HG02981 (cell line): Measurements from ENCODE around the gene MAP7.

ENCODE experiments used
- ATAC-seq: cut with Tn5 transposase; IDR thresholded peaks from one replicate; pipeline ENCODE4 v1.9.1; 2021; ENCODE audit warnings: mild to moderate bottlenecking, moderate library complexity; ENCODE audit not compliant: unreplicated experiment

MAP7 gene

DNA sequence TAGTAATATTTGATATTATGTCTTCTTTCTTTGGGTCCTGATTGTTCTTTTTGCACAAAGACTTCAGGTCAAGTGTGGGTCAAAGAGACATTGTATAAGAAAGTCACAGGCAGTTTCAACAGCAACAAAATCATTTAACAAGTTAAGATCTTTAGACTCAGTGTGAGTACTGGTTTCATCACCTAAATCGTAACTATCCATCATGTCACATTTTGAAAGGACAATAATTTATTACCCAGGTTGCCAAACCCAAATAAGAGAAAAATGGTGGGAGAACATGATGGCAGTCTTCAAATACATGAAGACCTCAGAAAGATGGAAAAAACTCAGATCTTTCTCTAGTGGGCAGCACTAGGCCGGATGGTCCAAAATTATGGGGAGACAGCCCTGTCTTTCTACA is 205.1 kb downstream of the MAP7 start:
- no peak for ATAC-seq

DNA sequence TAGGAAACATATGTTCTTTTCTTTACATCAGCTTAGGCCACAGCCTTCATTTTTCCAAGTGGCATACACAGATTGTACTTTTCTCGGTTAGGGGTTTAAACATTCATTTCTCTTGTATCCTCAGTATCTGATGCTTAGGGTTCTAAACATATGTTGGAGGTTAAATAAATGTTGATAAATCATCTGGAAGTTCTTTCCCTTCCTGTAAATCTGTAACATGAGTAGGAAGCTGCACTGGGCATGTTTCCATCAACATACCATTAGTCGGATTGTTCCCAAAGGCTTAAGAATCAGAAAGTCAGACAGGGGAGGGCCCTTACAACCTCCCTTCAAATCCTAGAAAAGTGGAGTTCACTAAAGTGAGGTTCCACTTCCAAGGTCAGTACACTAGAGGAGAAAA is 205.8 kb downstream of the MAP7 start:
- ATAC-seq: no peak

DNA sequence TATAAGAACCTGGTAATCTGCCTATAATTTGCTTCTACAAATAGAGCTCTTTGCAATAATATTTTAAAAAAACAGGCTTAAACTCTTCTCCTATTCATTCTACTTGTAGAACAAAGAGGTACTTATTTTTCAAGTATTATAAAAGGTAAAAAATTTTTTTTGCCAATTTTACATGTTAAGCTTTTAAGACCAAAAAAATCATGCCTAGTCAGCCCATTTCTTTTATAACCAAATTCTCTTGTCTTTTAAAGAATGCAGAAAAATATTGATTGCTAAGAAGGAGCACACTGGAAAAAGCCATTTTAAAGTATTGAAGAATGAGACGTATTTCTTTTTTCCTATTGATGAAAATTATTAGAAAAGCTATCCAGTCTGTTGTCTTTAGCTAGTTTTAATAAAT is 206.5 kb downstream of the MAP7 start:
- no peak for ATAC-seq

DNA sequence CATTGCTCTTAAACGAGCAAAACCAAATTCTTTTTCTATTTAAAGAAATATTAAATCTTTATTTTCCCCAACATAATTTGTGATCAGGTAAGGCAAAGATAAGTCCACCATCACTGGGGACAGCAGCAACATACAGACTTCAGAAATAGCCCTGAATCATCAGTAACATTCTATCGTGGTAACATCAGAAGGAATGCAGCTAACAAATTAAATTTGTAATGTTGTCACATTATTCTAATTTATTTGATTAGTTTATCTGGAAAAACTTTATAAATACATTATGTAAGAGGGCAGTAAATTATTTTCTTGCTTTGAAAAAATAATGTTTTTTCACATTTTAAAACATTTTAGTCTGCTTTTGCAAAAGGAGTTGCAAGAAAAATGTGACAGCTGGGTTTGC is 206.9 kb downstream of the MAP7 start:
- ATAC-seq: no peak

DNA sequence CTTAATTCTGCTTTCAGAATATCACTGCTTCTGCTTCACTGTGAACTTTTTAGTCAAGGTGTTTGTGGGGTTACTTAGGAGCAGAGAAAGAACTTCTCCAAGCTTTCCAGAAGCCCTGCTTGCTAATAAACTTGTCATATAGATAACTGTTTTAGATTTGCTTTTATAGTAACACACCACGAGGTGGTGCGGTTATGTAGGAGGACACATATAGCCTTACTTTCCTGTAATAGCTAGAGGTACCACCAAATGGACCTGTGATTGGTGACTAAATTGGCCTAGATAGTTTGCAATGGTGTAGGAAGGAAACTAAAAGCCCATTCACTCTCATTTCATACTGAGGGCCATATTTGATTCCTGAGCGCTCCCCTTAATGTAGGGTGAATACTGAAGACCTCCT is 208.3 kb downstream of the MAP7 start:
- no peak for ATAC-seq

DNA sequence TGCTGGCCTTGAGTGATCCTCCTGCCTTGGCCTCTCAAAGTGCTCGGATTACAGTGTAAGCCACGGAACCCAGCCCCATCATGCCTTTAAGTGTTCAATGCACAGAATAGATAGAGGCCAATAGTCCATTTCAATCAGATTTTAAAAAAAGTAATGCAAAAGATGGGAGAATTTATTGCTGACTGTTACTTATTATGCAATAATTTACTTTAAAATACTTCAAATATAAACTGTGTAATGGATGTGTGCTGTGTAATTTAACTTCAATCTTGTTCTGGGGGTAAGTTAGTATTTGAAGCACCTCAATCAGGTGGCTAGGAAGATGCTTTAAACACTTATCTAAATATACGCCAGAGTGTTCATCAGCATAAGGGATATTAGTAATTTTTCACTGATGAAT is 208.9 kb downstream of the MAP7 start:
- no peak for ATAC-seq

DNA sequence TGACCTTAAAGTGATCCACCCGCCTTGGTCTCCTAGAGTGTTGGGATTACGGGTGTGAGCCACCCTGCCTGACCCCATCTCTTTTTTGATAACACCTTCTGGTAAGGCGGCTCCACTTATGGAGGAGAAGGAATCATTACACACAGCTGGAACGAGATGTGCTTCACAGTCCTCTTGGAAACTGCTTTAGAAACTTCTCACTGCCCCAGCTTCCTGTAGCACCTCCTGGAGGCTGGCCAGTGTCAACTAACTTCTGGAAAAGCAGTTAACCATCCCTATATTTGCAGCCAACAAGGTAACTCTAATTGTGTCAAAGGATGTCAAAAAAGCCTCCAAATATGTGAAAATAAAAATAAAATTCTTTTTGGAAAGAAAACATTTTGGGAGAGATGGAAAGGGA is 211.7 kb downstream of the MAP7 start:
- no peak for ATAC-seq

DNA sequence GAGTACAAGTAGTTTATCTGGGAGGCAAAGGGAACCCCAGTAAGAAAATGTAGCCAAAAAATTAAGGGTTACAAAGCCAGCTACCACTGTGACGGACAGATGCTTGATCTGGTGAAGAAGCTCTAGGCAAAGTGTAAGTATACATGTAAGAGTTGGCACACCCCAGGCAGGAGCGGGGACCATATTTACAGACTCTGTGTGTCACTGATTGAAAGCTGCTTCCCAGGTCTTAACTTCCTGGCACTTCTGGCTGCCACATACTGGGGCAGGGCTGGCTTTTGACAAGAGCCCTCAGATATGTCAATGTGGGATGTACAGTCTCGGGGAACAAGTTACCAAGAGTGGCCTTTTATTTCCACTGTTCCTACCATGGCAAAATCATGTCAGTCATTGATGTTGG is 212.6 kb downstream of the MAP7 start:
- ATAC-seq: no peak

DNA sequence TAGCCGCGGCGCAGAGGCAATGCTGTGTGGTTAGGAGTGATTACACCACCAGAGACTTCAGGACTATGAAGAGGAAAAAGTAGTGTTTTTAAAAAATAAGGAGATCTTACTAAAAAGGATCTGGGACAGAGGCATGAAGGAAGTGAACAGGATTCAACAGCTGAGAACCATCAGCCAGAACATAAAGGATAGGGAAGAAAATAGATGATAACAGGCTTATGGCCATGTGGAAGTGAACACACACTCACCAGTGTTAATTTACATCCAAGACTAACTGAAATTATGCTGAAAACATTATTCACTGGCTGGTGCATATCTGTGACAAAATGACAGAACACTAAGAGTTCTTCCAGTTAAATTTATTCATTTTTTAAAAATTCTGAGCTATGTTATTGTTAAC is 213.1 kb downstream of the MAP7 start:
- no peak for ATAC-seq

DNA sequence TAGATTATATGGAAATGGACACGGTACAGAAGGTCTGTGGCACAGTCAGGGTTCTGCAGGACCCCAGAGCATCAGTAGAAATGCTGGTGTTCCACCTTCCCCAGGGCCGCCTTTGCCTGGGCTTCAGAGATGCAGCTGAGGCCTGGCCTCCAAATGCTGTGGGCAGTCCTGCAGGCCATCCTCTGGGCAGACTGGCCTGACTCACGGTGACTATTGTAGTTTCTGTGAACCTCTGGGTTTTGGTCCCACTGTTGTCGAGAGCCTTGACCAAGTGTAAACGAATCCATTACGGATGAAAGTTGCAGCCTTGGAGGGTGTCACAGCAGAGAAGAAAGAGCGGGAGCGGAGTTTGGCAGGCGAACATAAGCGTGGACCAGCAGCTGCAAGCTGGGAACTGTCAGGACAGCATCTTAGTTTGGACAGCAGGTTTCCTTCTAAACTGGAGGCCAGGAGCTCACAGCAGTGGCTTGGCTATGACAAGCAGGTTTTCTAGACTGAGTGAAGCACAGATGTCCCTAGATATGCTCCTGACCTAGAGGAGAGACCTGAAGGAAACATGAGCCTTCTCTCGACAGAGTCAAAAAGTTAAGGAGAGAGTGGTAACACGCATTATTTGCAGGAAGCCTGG is 214.4 kb downstream of the MAP7 start:
- ATAC-seq: no peak

DNA sequence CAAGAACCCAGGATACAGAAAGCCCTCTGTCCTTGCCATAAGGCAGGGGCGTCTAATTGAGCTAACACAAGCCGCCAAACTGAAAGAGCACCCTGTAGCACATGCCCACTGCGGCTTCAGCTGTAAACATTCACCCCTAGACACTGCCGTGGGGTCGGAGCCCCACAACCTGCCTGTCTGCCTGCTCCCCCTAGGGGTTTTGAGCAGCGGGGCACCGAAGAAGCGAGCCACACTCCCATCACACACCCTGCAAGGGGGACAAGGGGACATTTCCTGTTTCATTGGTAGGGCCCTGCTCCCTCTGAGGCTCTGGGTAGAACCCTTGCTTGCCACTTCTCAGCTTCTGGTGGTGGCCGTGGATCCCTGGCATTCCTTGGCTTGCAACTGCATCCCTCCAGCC is 215.4 kb downstream of the MAP7 start:
- no peak for ATAC-seq

DNA sequence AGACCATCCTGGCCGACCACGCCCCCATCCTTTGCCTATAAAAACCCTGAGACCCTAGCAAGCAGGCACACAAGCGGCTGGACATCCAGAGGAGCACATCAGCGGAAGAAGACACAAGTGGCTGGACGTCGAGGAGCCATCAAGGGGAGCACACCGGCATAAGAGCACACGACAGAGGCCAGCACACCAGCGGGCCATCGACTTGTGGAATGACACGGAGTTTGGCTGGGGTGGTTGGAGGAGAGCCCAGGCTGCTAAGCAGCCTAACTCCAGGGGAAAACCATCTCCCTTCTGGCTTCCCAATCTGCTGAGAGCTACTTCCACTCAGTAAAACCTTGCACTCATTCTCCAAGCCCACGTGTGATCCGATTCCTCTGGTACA is 215.8 kb downstream of the MAP7 start:
- no peak for ATAC-seq

DNA sequence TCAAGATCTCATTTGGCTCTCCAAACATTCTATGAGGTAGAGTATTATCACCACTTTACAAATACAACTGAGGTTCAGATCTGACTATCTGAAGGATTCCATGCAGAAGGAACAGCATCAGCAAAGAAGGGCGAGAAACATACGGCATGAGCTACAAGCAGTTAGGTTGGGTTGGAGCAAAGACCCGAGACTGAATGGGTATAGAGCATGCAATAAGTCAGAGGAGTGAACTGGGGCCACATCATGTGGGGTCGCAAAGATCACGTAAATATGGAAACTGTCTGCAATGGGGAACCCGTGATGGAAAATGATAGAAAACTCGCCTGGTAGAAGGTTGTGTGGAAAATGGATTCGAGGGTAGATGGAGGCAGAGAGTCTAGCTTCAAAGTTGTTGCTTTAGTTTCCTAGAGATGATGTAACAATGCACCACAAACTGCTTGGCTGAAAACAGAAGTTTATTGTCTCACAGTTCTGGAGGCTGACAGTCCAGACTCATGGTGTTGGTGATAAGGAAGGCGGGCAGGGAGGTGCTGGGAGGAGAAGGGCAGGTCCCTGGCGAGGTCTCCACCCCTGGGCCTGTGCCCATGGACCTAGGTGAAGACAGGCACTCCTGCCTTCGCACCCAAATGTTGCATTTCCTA is 216.3 kb downstream of the MAP7 start:
- ATAC-seq: no peak

DNA sequence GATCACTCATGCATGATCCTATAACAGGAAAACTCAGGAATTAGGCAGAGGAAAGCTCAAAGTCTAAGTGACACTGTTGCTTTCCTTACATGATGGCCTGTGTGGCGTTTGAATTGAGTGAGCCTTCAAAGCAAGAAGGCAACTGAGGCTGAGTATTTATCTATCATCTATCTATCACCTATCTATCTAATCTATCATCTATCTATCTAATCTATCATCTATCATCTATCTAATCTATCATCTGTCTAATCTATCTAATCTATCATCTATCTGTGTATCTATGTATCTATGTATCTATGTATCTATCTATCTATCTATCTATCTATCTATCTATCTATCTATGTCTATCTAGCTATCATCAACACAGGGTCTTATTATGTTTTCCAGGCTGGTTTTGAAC is 218.8 kb downstream of the MAP7 start:
- ATAC-seq: no peak

DNA sequence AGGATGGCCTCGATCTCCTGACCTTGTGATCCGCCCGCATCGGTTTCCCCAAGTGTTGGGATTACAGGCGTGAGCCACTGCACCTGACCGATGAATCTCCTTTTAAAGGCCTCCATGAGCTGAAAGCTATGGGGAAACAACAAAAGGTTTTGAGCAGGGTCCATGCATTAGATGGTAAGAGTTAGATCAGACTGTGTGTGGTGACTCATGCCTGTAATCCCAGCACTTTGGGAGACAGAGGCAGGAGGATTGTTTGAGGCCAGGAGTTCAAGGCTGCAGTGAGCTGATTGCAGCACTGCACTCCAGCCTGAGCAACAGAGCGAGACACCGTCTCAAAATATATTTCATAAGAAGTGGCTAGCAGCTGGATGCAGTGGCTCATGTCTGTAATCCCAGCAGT is 219.6 kb downstream of the MAP7 start:
- no peak for ATAC-seq

DNA sequence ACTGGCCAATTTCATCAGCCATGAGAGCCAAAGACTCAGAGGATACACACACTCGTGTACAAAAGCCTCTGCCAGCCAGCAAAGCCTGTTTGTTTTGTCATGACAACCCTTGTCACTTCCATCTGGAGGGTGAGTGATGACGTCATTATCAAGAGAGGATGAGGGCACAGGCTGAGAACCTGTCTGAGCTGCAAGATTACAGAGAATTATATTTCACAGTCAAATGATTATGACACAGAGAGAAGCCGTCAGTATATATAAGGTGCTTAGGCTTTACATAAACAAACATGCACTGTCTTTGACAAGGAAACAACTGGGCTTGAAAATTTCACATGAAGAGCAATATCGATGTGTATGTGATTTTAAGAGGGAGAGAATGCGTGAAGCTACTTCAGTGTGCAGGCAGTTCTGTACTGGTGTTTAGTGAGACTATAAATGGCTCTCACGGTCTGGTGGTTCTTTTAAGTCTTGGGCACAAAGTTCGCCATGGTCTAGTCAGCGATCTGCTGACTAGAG is 224.1 kb downstream of the MAP7 start:
- no peak for ATAC-seq

DNA sequence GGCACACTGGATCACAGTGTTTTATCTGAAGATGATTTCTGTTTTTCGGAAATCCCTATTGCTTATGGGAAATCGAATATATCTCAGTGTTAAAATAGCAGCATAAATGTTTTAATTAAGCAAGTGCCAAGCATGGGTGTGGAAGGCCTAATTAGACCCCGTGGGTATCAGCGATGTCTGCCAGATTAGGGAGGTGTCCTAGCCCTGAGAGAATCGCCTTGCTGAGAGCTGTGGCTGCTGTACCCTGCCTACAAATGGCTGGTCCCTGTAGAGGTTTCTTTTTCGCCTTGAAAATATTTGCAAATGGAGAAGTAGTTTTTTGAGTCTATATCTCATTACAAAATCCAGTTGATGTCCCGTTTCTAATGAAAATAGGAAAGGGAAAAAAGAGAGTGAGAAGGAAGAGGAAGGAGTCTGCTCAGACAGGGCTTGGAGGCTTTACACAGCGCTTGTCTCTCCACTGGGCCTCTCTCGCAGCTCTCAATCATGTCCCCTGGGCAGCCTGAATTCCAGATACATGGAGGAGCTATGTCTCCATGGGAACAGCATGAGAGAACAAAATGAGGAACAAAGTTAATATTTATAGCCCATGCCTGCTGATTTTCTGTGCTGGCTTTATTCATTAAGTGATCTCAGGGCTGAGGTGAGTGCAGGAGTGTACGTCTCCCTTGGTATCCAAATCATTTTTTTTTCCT is 225.4 kb downstream of the MAP7 start:
- no peak for ATAC-seq

DNA sequence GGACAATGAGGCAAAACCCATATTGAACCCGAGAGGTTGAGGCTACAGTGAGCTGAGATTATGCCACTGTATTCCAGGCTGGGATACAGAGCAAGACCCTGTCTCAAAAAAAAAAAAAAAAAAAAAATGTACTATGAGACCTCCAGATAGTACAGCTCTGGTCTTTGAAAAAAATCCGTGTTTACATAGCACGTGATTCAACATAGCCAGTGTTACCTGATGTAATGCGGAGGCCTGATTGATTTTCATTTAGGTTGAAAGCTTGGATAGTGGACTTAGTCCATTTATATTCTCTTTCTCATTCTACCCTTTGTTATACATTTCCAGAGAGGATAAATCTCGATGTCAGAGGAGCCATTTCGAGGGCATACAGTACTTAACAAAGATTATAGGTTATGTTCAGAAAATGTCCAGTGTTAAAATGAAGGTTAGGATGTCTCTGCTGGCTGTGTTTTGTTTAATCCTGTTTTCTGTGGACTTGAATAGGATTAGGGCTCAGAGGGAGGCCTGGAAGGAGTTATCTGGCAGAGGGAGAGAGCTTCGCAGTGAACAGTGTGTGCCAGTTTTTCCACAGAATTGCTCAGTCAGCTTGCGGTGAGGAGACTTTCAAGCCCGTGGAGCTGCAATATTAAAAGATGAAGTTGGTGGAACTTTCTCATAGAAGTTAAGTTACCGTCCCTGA is 226.7 kb downstream of the MAP7 start:
- ATAC-seq: no peak

DNA sequence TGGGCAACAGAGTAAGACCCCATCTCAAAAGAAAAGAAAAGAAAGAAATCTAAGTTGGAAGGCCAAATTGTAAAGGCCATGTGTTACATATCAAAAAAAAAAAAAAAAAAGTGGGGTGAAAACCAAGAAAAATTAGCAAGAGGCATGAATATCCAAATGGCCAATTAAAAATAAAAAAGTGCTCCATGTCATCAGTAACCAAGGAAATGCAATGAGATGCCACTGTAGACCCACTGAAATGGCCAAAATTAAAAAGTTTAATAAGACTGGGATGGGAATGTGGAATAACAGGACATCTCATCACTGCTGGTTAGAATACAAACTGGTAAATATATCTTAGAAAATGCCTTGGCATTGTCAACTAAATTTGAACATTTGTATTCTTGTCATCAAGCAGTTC is 230.5 kb downstream of the MAP7 start:
- ATAC-seq: no peak

DNA sequence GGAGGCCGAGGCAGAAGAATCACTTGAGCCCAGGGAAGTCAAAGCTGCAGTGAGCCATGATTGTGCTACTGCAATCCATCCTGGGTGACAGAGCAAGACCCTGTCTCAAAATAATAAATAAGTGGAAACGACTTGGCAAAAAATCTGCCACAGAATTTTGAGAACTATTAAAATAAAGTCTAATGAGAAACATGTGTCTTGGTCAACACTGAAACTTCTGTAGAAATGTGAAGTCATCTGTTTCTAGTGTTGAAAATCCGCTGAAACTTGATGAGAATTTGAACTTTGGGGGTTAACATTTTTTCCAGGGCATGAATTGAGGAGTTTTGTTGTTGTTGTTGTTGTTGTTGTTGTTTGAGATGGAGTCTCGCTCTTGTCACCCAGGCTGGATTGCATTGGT is 231.5 kb downstream of the MAP7 start:
- no peak for ATAC-seq

DNA sequence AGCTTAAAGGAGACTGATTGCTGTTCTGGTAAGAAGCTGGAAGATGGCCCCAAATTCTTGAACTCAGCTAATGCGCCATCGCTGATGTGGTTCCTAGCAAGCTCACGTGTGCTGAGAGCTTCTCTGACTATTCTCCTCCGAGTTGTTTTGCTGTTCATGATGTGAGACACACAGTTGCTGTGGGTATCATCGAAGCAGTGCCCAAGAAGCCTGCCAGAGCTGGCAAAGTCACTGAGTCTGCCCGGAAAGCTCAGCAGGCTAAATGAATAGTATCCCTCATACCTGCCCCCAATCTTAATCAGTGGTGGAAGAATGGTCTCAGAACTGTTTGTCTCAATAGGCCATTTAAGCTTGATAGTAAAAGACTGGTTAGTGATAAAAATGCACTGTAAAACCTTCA is 232.3 kb downstream of the MAP7 start:
- ATAC-seq: no peak
